HepG2 (cell line): ENCODE data around the gene AFG1L. TPM values are rescaled to one million over a fixed set of nuclear protein-coding genes. Genes with fewer than 3 reads are reported as not detected.

Experiments
- AHR ChIP-seq: IDR thresholded peaks from 2 replicates; pipeline ENCODE4 v1.6.1; 2018; ENCODE audit warnings: missing genetic modification reagents, missing compliant biosample characterization
- ASH2L ChIP-seq: fragments of 300-600, 200-600 bp; sonication (generic); IDR thresholded peaks from 2 replicates; pipeline ENCODE4 v1.7.0; 2017; ENCODE audit warnings: low read depth, mild to moderate bottlenecking, moderate library complexity, mixed read lengths, low read length; ENCODE audit not compliant: insufficient read length
- ATF7 ChIP-seq, 2 experiments: fragments of 450-650 bp in 1 of 2; sonication (generic) in 1 of 2; formaldehyde crosslinking in 1 of 2; IDR thresholded peaks; 2 replicates each; pipeline versions ENCODE4 v1.4.0 to v1.6.1; 2016 to 2020; ENCODE audit warnings: antibody characterized with exemption in 1 of 2, mild to moderate bottlenecking in 1 of 2, missing genetic modification reagents in 1 of 2
- DMAP1 ChIP-seq: IDR thresholded peaks from 2 replicates; pipeline ENCODE4 v1.6.1; 2016
- DNMT3B ChIP-seq: conservative IDR thresholded peaks from 2 replicates; pipeline ENCODE4 v1.6.1; 2016; ENCODE audit warnings: missing biosample characterization, control low read depth
- FOXK2 ChIP-seq: fragments of 450-650 bp; IDR thresholded peaks from 2 replicates; pipeline ENCODE4 v1.6.1; 2016
- GATAD1 ChIP-seq: IDR thresholded peaks from 2 replicates; pipeline ENCODE4 v1.6.1; 2016; ENCODE audit warnings: missing genetic modification reagents, missing compliant biosample characterization
- KDM2A ChIP-seq: sonication (generic); formaldehyde crosslinking; IDR thresholded peaks from 2 replicates; pipeline ENCODE4 v1.4.0; 2020; ENCODE audit warnings: low read depth, missing genetic modification reagents, borderline replicate concordance
- KDM5A ChIP-seq: fragments of 200-600 bp; sonication (generic); IDR thresholded peaks from 2 replicates; pipeline ENCODE4 v1.7.0; 2018; ENCODE audit warnings: antibody characterized with exemption, mild to moderate bottlenecking, low read length, borderline replicate concordance
- KLF16 ChIP-seq, 2 experiments: sonication (generic) in 1 of 2; formaldehyde crosslinking in 1 of 2; IDR thresholded peaks; 2 replicates each; pipeline versions ENCODE4 v1.6.1 to v1.8.0; 2016 to 2023; ENCODE audit warnings: missing genetic modification reagents in 2 of 2, missing compliant biosample characterization in 1 of 2
- MAFF ChIP-seq: IDR thresholded peaks from 2 replicates; pipeline ENCODE4 v1.6.1; 2011; ENCODE audit warnings: low read depth, low read length, improper control_type of control experiment
- MED13 ChIP-seq: sonication (generic); formaldehyde crosslinking; IDR thresholded peaks from 2 replicates; pipeline ENCODE4 v1.5.0; 2020; ENCODE audit warnings: missing genetic modification reagents
- MEIS1 ChIP-seq: sonication (generic); formaldehyde crosslinking; IDR thresholded peaks from 2 replicates; pipeline ENCODE4 v1.9.0; 2021; ENCODE audit warnings: mild to moderate bottlenecking, missing genetic modification reagents, moderate library complexity, borderline replicate concordance
- PHB2 ChIP-seq: fragments of 450-650 bp; IDR thresholded peaks from 2 replicates; pipeline ENCODE4 v1.6.1; 2018; ENCODE audit not compliant: partially characterized antibody
- POLR2G ChIP-seq: fragments of 200-400 bp; formaldehyde crosslinking; IDR thresholded peaks from 2 replicates; pipeline ENCODE4 v1.6.1; 2018; ENCODE audit warnings: mild to moderate bottlenecking, low read depth, low read length, moderate library complexity
- RORA ChIP-seq: sonication (generic); formaldehyde crosslinking; IDR thresholded peaks from 2 replicates; pipeline ENCODE4 v1.5.0; 2020; ENCODE audit warnings: mild to moderate bottlenecking, missing genetic modification reagents, moderate library complexity
- STAG1 ChIP-seq: sonication (generic); formaldehyde crosslinking; IDR thresholded peaks from 2 replicates; pipeline ENCODE4 v1.4.0; 2020; ENCODE audit warnings: missing genetic modification reagents
- SUZ12 ChIP-seq: fragments of 150-350 bp; IDR thresholded peaks from 2 replicates; pipeline ENCODE4 v1.6.1; 2014; ENCODE audit warnings: low read depth, low read length
- TEAD2 ChIP-seq: sonication (generic); formaldehyde crosslinking; IDR thresholded peaks from 2 replicates; pipeline ENCODE4 v1.9.0; 2021; ENCODE audit warnings: missing genetic modification reagents
- ZFP41 ChIP-seq: sonication (generic); formaldehyde crosslinking; IDR thresholded peaks from 2 replicates; pipeline ENCODE4 v1.4.0; 2020; ENCODE audit warnings: mild to moderate bottlenecking, missing genetic modification reagents, borderline replicate concordance
- ZFY ChIP-seq: sonication (generic); formaldehyde crosslinking; IDR thresholded peaks from 2 replicates; pipeline ENCODE4 v1.4.0; 2020; ENCODE audit warnings: missing genetic modification reagents
- ZNF24 ChIP-seq: fragments of 450-650 bp; IDR thresholded peaks from 2 replicates; pipeline ENCODE4 v1.6.1; 2017; ENCODE audit warnings: antibody characterized with exemption, mild to moderate bottlenecking
- ZNF430 ChIP-seq: sonication (generic); formaldehyde crosslinking; IDR thresholded peaks from 2 replicates; pipeline ENCODE4 v1.9.0; 2021; ENCODE audit warnings: mild to moderate bottlenecking, missing genetic modification reagents
- ZNF749 ChIP-seq: sonication (generic); formaldehyde crosslinking; IDR thresholded peaks from 2 replicates; pipeline ENCODE4 v1.8.0; 2022; ENCODE audit warnings: mild to moderate bottlenecking, missing genetic modification reagents, moderate library complexity, borderline replicate concordance
- ZNF879 ChIP-seq: sonication (generic); formaldehyde crosslinking; IDR thresholded peaks from 2 replicates; pipeline ENCODE4 v1.8.1; 2023; ENCODE audit warnings: missing genetic modification reagents
- polyA plus RNA-seq, 8 experiments: library from polyadenylated mRNA; depleted of rRNA in 3 of 8; stranded (reverse) in 7 of 8; unstranded in 1 of 8; fragments of >200 nt; fragmentation: Illumina TruSeq in 4 of 8; extraction: Trizol in 4 of 8; gene quantifications; 2 replicates each; pipeline versions ENCODE4 v1.2.1 to v1.2.3, GENCODE V29; 2011 to 2016; ENCODE audit warnings: low read depth in 4 of 8, missing spikeins in 1 of 8, mixed read lengths in 1 of 8; ENCODE audit not compliant: insufficient read depth in 1 of 8
- total RNA-seq, 5 experiments: library from RNA; depleted of rRNA; stranded (reverse); fragments of >200 nt; fragmentation: Illumina TruSeq; extraction: Trizol; gene quantifications; 2 replicates each; pipeline ENCODE4 v1.2.3, GENCODE V29; 2016; ENCODE audit warnings: low read depth in 1 of 5
- TF ChIP-seq, protein P1 (sequence below): sonication (generic); formaldehyde crosslinking; IDR thresholded peaks from 2 replicates; pipeline ENCODE4 v1.9.0; 2021; ENCODE audit warnings: missing genetic modification reagents, mild to moderate bottlenecking, borderline replicate concordance
- TF ChIP-seq, protein P2 (sequence below): sonication (generic); formaldehyde crosslinking; IDR thresholded peaks from 2 replicates; pipeline ENCODE4 v1.5.0; 2020; ENCODE audit warnings: mild to moderate bottlenecking, missing genetic modification reagents
- TF ChIP-seq, protein P3 (sequence below): sonication (generic); formaldehyde crosslinking; IDR thresholded peaks from 2 replicates; pipeline ENCODE4 v1.5.0; 2020; ENCODE audit warnings: missing genetic modification reagents

AFG1L gene
- total and polyA plus RNA-seq, 2 of the 13 experiments (the other 11 are each of a cell fraction or from before 2014, with no cell fraction given), result 3.1 to 14.0 TPM

DNA sequence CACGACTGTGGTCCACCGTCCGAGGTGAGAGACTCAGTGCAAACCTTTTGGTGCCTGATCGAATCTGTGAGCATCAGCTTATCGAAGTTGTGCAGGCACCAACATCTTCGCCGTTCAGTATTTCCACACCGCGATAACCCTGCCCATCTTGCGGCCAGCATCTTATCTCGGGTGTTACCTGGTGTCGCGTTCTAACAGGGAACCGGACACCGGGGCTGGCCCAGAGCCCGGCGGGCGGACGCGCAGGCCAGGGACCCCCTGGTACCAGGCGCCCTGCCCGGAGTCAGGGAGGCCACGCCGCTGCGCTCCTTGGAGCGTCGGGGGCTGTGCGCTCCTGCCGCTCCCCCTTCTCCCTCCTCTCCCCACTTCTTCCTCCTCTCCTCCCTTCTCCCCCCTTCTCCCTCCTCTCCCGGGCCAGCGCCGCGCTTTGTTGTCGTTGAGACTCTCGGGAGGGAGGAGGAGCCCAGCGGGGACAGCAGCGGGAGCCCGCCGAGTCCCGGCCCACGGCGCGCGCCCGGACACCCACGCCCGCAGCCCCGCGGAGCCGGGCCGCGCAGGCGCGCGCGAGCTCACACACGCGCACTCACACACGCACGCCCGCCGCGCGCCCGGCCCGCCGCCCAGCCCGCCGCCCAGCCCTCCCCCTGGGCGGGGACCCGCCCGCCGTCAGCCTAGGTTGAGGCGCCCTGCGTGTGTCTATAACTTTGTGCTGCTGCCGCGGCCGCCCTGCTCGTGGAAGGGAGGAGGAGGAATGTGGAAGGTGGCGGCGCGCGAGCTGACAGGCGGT, 264.4 kb downstream of the AFG1L start (continued):
- TF ChIP-seq, protein P1, sequence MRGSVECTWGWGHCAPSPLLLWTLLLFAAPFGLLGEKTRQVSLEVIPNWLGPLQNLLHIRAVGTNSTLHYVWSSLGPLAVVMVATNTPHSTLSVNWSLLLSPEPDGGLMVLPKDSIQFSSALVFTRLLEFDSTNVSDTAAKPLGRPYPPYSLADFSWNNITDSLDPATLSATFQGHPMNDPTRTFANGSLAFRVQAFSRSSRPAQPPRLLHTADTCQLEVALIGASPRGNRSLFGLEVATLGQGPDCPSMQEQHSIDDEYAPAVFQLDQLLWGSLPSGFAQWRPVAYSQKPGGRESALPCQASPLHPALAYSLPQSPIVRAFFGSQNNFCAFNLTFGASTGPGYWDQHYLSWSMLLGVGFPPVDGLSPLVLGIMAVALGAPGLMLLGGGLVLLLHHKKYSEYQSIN (CRISPR knock-in tag), result no peak
- no peak for TF ChIP-seq ZFP41 (CRISPR knock-in tag)
- peak; percentile 25; the same call in 1 of the 2 replicates for TF ChIP-seq ZFY
- TF ChIP-seq KLF16 (CRISPR knock-in tag; IDR thresholded peaks at IDR 0.05), result 0 out of 4 replicates have a peak, but pooled peaks of 1 of the 2 experiments have one; percentile 19
- TF ChIP-seq, protein P2, sequence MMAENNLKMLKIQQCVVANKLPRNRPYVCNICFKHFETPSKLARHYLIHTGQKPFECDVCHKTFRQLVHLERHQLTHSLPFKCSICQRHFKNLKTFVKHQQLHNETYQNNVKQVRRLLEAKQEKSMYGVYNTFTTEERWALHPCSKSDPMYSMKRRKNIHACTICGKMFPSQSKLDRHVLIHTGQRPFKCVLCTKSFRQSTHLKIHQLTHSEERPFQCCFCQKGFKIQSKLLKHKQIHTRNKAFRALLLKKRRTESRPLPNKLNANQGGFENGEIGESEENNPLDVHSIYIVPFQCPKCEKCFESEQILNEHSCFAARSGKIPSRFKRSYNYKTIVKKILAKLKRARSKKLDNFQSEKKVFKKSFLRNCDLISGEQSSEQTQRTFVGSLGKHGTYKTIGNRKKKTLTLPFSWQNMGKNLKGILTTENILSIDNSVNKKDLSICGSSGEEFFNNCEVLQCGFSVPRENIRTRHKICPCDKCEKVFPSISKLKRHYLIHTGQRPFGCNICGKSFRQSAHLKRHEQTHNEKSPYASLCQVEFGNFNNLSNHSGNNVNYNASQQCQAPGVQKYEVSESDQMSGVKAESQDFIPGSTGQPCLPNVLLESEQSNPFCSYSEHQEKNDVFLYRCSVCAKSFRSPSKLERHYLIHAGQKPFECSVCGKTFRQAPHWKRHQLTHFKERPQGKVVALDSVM, result no peak
- TF ChIP-seq MAFF, result no peak
- TF ChIP-seq MEIS1 (CRISPR knock-in tag), result no peak
- peak; percentile 66 for TF ChIP-seq GATAD1 (CRISPR knock-in tag)
- TF ChIP-seq FOXK2, result no peak
- TF ChIP-seq ZNF749 (CRISPR knock-in tag), result no peak
- no peak for TF ChIP-seq RORA
- no peak for TF ChIP-seq AHR (CRISPR knock-in tag)
- no peak for TF ChIP-seq TEAD2
- TF ChIP-seq POLR2G, result peak; percentile 58; the same call in 1 of the 2 replicates
- TF ChIP-seq ZNF879, result no peak
- peak; percentile 13; the same call in 1 of the 2 replicates for TF ChIP-seq STAG1 (CRISPR knock-in tag)
- TF ChIP-seq DMAP1 (CRISPR knock-in tag), result no peak; the same call in 1 of the 2 replicates
- no peak for TF ChIP-seq SUZ12
- TF ChIP-seq ZNF430 (CRISPR knock-in tag), result no peak
- TF ChIP-seq ASH2L, result no peak
- TF ChIP-seq, protein P3, sequence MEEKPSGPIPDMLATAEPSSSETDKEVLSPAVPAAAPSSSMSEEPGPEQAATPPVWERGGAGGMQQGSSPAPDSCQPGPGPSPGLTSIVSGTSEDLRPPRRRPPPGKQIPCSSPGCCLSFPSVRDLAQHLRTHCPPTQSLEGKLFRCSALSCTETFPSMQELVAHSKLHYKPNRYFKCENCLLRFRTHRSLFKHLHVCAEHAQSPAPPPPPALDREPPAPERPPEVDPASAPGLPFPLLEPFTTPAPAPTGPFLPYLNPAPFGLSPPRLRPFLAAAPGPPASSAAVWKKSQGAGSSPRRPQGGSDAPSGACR, result no peak
- no peak for TF ChIP-seq ATF7 (IDR thresholded peaks at IDR 0.05)
- peak; percentile 29; the same call in 1 of the 2 replicates for TF ChIP-seq ATF7 (CRISPR knock-in tag; IDR thresholded peaks at IDR 0.05)
- no peak; the same call in 1 of the 2 replicates for TF ChIP-seq KDM5A
- TF ChIP-seq MED13, result peak; percentile 10; the same call in 1 of the 2 replicates
- TF ChIP-seq PHB2, result no peak
- no peak for TF ChIP-seq ZNF24
- peak; percentile 42 for TF ChIP-seq KDM2A (CRISPR knock-in tag)
- no peak for TF ChIP-seq DNMT3B
